CD14-positive monocyte (primary cell): ENCODE data around the gene APOA1. TPM values are rescaled to one million over a fixed set of nuclear protein-coding genes. Genes with fewer than 3 reads are reported as not detected.
A peak's percentile ranks its signal among the peaks of the same experiment; 100 is the strongest.

Experiments used
- DNase-seq, 3 donors: peaks; one replicate each; pipeline ENCODE4 v3.0.0-alpha.2; 2011 to 2022
- H2AFZ ChIP-seq: 2 replicates; pipeline ENCODE4 v1.6.0; 2012; ENCODE audit warnings: mild to moderate bottlenecking, low read depth, low read length, inconsistent platforms; ENCODE audit not compliant: insufficient read depth, poor library complexity, severe bottlenecking
- H3K27ac ChIP-seq, 2 donors: 1 replicate in 1 of 2; 2 replicates in 1 of 2; pipeline ENCODE4 v1.5.1; 2012 to 2013; ENCODE audit warnings: low read length in 2 of 2, control low read depth in 1 of 2, inconsistent platforms in 1 of 2, low read depth in 1 of 2, mild to moderate bottlenecking in 1 of 2
- H3K27me3 ChIP-seq, 2 donors: one replicate each; pipeline versions ENCODE4 v1.6.0 to v1.6.1; 2011 to 2013; ENCODE audit warnings: low read length in 2 of 2; ENCODE audit not compliant: control insufficient read depth in 2 of 2, insufficient read depth in 2 of 2
- H3K36me3 ChIP-seq, 2 donors: replicated peaks in 1 of 2; 1 replicate in 1 of 2; 2 replicates in 1 of 2; pipeline versions ENCODE4 v1.5.1 to v1.6.1; 2012 to 2013; ENCODE audit warnings: low read length in 2 of 2, control low read depth in 1 of 2, inconsistent platforms in 1 of 2, mild to moderate bottlenecking in 1 of 2; ENCODE audit not compliant: insufficient read depth in 2 of 2, control insufficient read depth in 1 of 2
- H3K4me1 ChIP-seq, 2 donors: 1 replicate in 1 of 2; 2 replicates in 1 of 2; pipeline versions ENCODE4 v1.5.1 to v1.6.1; 2012 to 2013; ENCODE audit warnings: low read length in 2 of 2, control low read depth in 1 of 2, inconsistent platforms in 1 of 2, mild to moderate bottlenecking in 1 of 2, moderate library complexity in 1 of 2; ENCODE audit not compliant: insufficient read depth in 2 of 2, control insufficient read depth in 1 of 2
- H3K4me2 ChIP-seq: replicated peaks from 2 replicates; pipeline ENCODE3; 2012; ENCODE audit warnings: low read length, moderate library complexity, mild to moderate bottlenecking; ENCODE audit not compliant: poor library complexity, severe bottlenecking; ENCODE audit errors: extremely low read depth
- H3K4me3 ChIP-seq, 3 experiments: fragments of 200-600 bp in 1 of 3; sonication (generic) in 1 of 3; replicated peaks in 1 of 3; 1 replicate in 2 of 3; 2 replicates in 1 of 3; pipeline ENCODE4 v1.5.1; 2011 to 2013; ENCODE audit warnings: low read length in 3 of 3, mild to moderate bottlenecking in 3 of 3, control low read depth in 2 of 3, low read depth in 2 of 3, inconsistent platforms in 1 of 3, moderate library complexity in 1 of 3
- H3K79me2 ChIP-seq: 2 replicates; pipeline ENCODE4 v1.6.0; 2012; ENCODE audit warnings: mild to moderate bottlenecking, control low read depth, inconsistent platforms, low read length, moderate library complexity; ENCODE audit not compliant: insufficient read depth
- H3K9ac ChIP-seq: 2 replicates; pipeline ENCODE4 v1.6.0; 2017; ENCODE audit warnings: low read length, mild to moderate bottlenecking; ENCODE audit not compliant: insufficient read depth, poor library complexity, severe bottlenecking
- H3K9me3 ChIP-seq, 2 donors: replicated peaks in 1 of 2; 1 replicate in 1 of 2; 2 replicates in 1 of 2; pipeline versions ENCODE4 v1.5.1 to v1.6.1; 2012 to 2013; ENCODE audit warnings: low read length in 2 of 2, control low read depth in 1 of 2; ENCODE audit not compliant: control insufficient read depth in 1 of 2, insufficient read depth in 1 of 2
- H4K20me1 ChIP-seq: 2 replicates; pipeline ENCODE4 v1.6.0; 2012; ENCODE audit warnings: mild to moderate bottlenecking, low read length, control low read depth, moderate library complexity; ENCODE audit not compliant: insufficient read depth
- H3K27ac Mint-ChIP-seq, 7 donors: one replicate each; pipeline ENCODE4 v1.8.0; 2020; ENCODE audit warnings: mild to moderate bottlenecking in 7 of 7, mixed read lengths in 7 of 7, moderate library complexity in 6 of 7, inconsistent platforms in 2 of 7
- H3K27me3 Mint-ChIP-seq, 3 donors: one replicate each; pipeline ENCODE4 v1.8.0; 2021 to 2022; ENCODE audit warnings: low read depth in 3 of 3, mild to moderate bottlenecking in 3 of 3, mixed read lengths in 3 of 3, moderate library complexity in 3 of 3, inconsistent platforms in 1 of 3
- H3K36me3 Mint-ChIP-seq, 2 donors: one replicate each; pipeline ENCODE4 v1.8.0; 2020; ENCODE audit warnings: mixed read lengths in 2 of 2, inconsistent platforms in 1 of 2, mild to moderate bottlenecking in 1 of 2
- H3K4me1 Mint-ChIP-seq: one replicate; pipeline ENCODE4 v1.8.0; 2020; ENCODE audit warnings: mild to moderate bottlenecking, mixed read lengths
- H3K4me3 Mint-ChIP-seq, 2 donors: one replicate each; pipeline ENCODE4 v1.8.0; 2020; ENCODE audit warnings: mild to moderate bottlenecking in 2 of 2, mixed read lengths in 2 of 2, moderate library complexity in 1 of 2
- H3K9me3 Mint-ChIP-seq, 7 donors: one replicate each; pipeline ENCODE4 v1.8.0; 2020 to 2022; ENCODE audit warnings: mixed read lengths in 7 of 7, mild to moderate bottlenecking in 6 of 7, moderate library complexity in 6 of 7, inconsistent platforms in 2 of 7
- WGBS: methylation state at CpG from one replicate; pipeline ENCODE4 v1.1.5; 2013; ENCODE audit warnings: missing lambda C conversion rate; ENCODE audit not compliant: insufficient coverage; 5-methylcytosine and 5-hydroxymethylcytosine counted together
- intact Hi-C, 2 donors: fragments of 100-400 bp; cut with micrococcal nuclease; formaldehyde crosslinking; loops; one replicate each; pipeline versions ENCODE4 v1.15.0 to v1.15.1; 2023
- polyA plus RNA-seq, 3 donors: library from polyadenylated mRNA; depleted of rRNA in 1 of 3; unstranded in 2 of 3; stranded (reverse) in 1 of 3; fragments of 300-500 nt in 2 of 3; fragments of >200 nt in 1 of 3; fragmentation: Illumina TruSeq in 2 of 3; gene quantifications; 1 replicate in 2 of 3; 2 replicates in 1 of 3; pipeline ENCODE4 v1.2.3, GENCODE V29; 2012 to 2021
- TF ChIP-seq, protein P1 (sequence below): fragments of 200-600 bp; IDR thresholded peaks from one replicate; pipeline ENCODE4 v1.8.0; 2022; ENCODE audit warnings: antibody characterized with exemption, mild to moderate bottlenecking

Gene APOA1
- polyA plus RNA-seq, 3 donors: 0.29 TPM; not detected in 2

GRCh38 chr11:116851626-116852025 lies 14.2 kb upstream of the APOA1 start:
- no peaks in the 10 kb centered on the region for H3K27me3 ChIP-seq
- Mint-ChIP-seq H3K27ac (peak overlapping the region; percentile 75 to 91 (median 86)), H3K36me3 (peaks cover 60 to 75% of the 10 kb centered on the region in 2 donors), H3K4me3 (peak overlapping the region; percentile 0 to 67), H3K27me3 (no peaks in the 10 kb centered on the region), H3K9me3 (no peaks in the 10 kb centered on the region), H3K4me1 (peaks cover 46% of the 10 kb centered on the region)
- no peaks in the 10 kb centered on the region for H3K9me3 ChIP-seq
- peak overlapping the region in 1 of 2 donors; percentile 87 for H3K27ac ChIP-seq
- no peak overlapping the region for H2AFZ ChIP-seq
- no CpG with 5 or more reads among the region's 7 CpGs for WGBS
- TF ChIP-seq, protein P1, sequence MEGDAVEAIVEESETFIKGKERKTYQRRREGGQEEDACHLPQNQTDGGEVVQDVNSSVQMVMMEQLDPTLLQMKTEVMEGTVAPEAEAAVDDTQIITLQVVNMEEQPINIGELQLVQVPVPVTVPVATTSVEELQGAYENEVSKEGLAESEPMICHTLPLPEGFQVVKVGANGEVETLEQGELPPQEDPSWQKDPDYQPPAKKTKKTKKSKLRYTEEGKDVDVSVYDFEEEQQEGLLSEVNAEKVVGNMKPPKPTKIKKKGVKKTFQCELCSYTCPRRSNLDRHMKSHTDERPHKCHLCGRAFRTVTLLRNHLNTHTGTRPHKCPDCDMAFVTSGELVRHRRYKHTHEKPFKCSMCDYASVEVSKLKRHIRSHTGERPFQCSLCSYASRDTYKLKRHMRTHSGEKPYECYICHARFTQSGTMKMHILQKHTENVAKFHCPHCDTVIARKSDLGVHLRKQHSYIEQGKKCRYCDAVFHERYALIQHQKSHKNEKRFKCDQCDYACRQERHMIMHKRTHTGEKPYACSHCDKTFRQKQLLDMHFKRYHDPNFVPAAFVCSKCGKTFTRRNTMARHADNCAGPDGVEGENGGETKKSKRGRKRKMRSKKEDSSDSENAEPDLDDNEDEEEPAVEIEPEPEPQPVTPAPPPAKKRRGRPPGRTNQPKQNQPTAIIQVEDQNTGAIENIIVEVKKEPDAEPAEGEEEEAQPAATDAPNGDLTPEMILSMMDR: no peak
- no peak overlapping the region for H3K9ac ChIP-seq
- intact Hi-C loops: no loop called here
- H3K4me1 ChIP-seq: peaks cover 35 to 55% of the 10 kb centered on the region in 2 donors
- H3K4me2 ChIP-seq: peak overlapping the region; percentile 63
- peaks cover 7% of the 10 kb centered on the region for H3K79me2 ChIP-seq
- peaks cover 38% of the 10 kb centered on the region for H4K20me1 ChIP-seq
- peak overlapping the region in 1 of 3 experiments; percentile 45 for H3K4me3 ChIP-seq
- DNase-seq: peak; percentile 45 to 70 (median 59)
- peaks cover 37 to 57% of the 10 kb centered on the region in 2 donors for H3K36me3 ChIP-seq

- Histone ChIP-seq H3K4me1 (peaks cover 34 to 43% of the 10 kb centered on the region in 2 donors), H3K9me3 (no peaks in the 10 kb centered on the region), H3K36me3 (peaks cover 50 to 64% of the 10 kb centered on the region in 2 donors), H2AFZ (no peak overlapping the region), H3K9ac (no peak overlapping the region), H4K20me1 (peaks cover 30% of the 10 kb centered on the region), H3K27ac (no peak overlapping the region), H3K79me2 (no peaks in the 10 kb centered on the region), H3K4me2 (no peak overlapping the region), H3K27me3 (no peaks in the 10 kb centered on the region), H3K4me3 (no peak overlapping the region)
- 18% methylated on average over 4 of the region's 6 CpGs for WGBS
- Mint-ChIP-seq H3K4me3 (no peak overlapping the region), H3K27ac (peak overlapping the region in 2 of 7 donors; percentile 48 to 67), H3K27me3 (no peaks in the 10 kb centered on the region), H3K4me1 (peaks cover 39% of the 10 kb centered on the region), H3K36me3 (peaks cover 67 to 75% of the 10 kb centered on the region in 2 donors), H3K9me3 (no peaks in the 10 kb centered on the region)
- DNase-seq: no peak
- TF ChIP-seq, protein P1: no peak
- intact Hi-C loops: no loop called here
Observed at GRCh38 chr11:116849486-116849885, 12.1 kb upstream of the APOA1 start.
